MCF 10A (cell line): ENCODE measurements around the gene MRC1. TPM values are rescaled to one million over a fixed set of nuclear protein-coding genes. Genes with fewer than 3 reads are reported as not detected.

Experiments
- BruUV-seq: library from RNA; stranded (reverse); fragments of 400-500 nt; replicated peaks from 2 replicates; lab custom pipeline; 2021; lab: Mats Ljungman, UMichigan
- CTCF ChIA-PET: fragments of 300-600 bp; sonication (Branson Sonifier 250); formaldehyde crosslinking; extraction: SDS; loops from one replicate; lab custom pipeline; 2021; ENCODE audit warnings: antibody characterized with exemption, inconsistent platforms; lab: Yijun Ruan, JAX
- POLR2A ChIA-PET: fragments of 300-600, 350-650 bp; sonication (Branson Sonifier 250); formaldehyde crosslinking; extraction: SDS; loops from one replicate; lab custom pipeline; 2020; ENCODE audit warnings: antibody characterized with exemption, inconsistent platforms; lab: Yijun Ruan, JAX
- DNase-seq: peaks from one replicate; pipeline ENCODE4 v3.0.0-alpha.2; 2018; ENCODE audit not compliant: unreplicated experiment
- H3K27ac Mint-ChIP-seq: one replicate; pipeline ENCODE4 v1.8.0; 2022; ENCODE audit warnings: mild to moderate bottlenecking, low read depth, mixed read lengths; ENCODE audit not compliant: unreplicated experiment
- H3K27me3 Mint-ChIP-seq: one replicate; pipeline ENCODE4 v1.8.0; 2022; ENCODE audit warnings: mixed read lengths; ENCODE audit not compliant: insufficient read depth, unreplicated experiment
- H3K36me3 Mint-ChIP-seq: one replicate; pipeline ENCODE4 v1.8.0; 2022; ENCODE audit warnings: mild to moderate bottlenecking, moderate library complexity, mixed read lengths; ENCODE audit not compliant: insufficient read depth, unreplicated experiment
- H3K4me1 Mint-ChIP-seq: one replicate; pipeline ENCODE4 v1.8.0; 2022; ENCODE audit warnings: mixed read lengths; ENCODE audit not compliant: insufficient read depth, unreplicated experiment
- H3K4me3 Mint-ChIP-seq: one replicate; pipeline ENCODE4 v1.8.0; 2022; ENCODE audit warnings: mild to moderate bottlenecking, moderate library complexity, mixed read lengths; ENCODE audit not compliant: unreplicated experiment
- H3K9me3 Mint-ChIP-seq: one replicate; pipeline ENCODE4 v1.8.0; 2022; ENCODE audit warnings: mixed read lengths; ENCODE audit not compliant: unreplicated experiment
- CTCF ChIP-seq: fragments of 200-600 bp; IDR thresholded peaks from one replicate; pipeline ENCODE4 v1.8.0; 2022; ENCODE audit warnings: antibody characterized with exemption, mild to moderate bottlenecking; ENCODE audit not compliant: unreplicated experiment
- intact Hi-C: fragments of 100-400 bp; cut with micrococcal nuclease; formaldehyde crosslinking; loops from 2 replicates; pipeline ENCODE4 v1.14.1; 2022
- total RNA-seq: library from RNA; stranded (reverse); gene quantifications from 2 replicates; pipeline ENCODE4 v1.2.3, GENCODE V29; 2022

MRC1 gene
- total RNA-seq, 1 experiment from 2014 or later: not detected

- intact Hi-C loops: loop anchor here (5.0 kb wide), 1 partner anchor 48 kb away; no protein-coding TSS in a partner anchor
Measured at GRCh38 chr10:17835688-17836087, 26.5 kb downstream of the MRC1 start.

GRCh38 chr10:17836942-17837341 lies 27.8 kb downstream of the MRC1 start:
- no peaks in the 10 kb centered on the region for H3K27me3 Mint-ChIP-seq
- peak; percentile 22 for DNase-seq
- H3K36me3 Mint-ChIP-seq: no peaks in the 10 kb centered on the region
- TF ChIP-seq CTCF: no peak
- no peak overlapping the region for H3K27ac Mint-ChIP-seq
- H3K4me1 Mint-ChIP-seq: peaks cover 25% of the 10 kb centered on the region
- H3K9me3 Mint-ChIP-seq: no peaks in the 10 kb centered on the region
- intact Hi-C loops: loop anchor here (5.0 kb wide), 1 partner anchor 50 kb away; no protein-coding TSS in a partner anchor
- no peak overlapping the region for H3K4me3 Mint-ChIP-seq
- CTCF ChIA-PET: interaction anchor here (0.6 to 1.5 kb wide), 5 partner anchors 8 to 379 kb away, joined by 3 to 6 read pairs (median 3); no protein-coding TSS in a partner anchor
- BruUV-seq: no TSS peak
- POLR2A ChIA-PET: no interaction called here

More at GRCh38 chr10:17835688-17836087, 26.5 kb downstream of the MRC1 start:
- ChIA-PET POLR2A (interaction anchor here (0.6 to 1.2 kb wide), 2 partner anchors 10 to 481 kb away, joined by 3 to 4 read pairs; no protein-coding TSS in a partner anchor), CTCF (interaction anchor here (0.6 to 1.5 kb wide), 5 partner anchors 10 to 1928 kb away, joined by 3 to 7 read pairs (median 5); no protein-coding TSS in a partner anchor)
- DNase-seq: peak; percentile 76
- Mint-ChIP-seq H3K4me1 (peaks cover 21% of the 10 kb centered on the region), H3K27ac (peak overlapping the region; percentile 57), H3K27me3 (no peaks in the 10 kb centered on the region), H3K4me3 (no peak overlapping the region), H3K9me3 (no peaks in the 10 kb centered on the region), H3K36me3 (no peaks in the 10 kb centered on the region)
- no TSS peak for BruUV-seq
- no peak for TF ChIP-seq CTCF

GRCh38 chr10:17838080-17838648 lies 29.0 kb downstream of the MRC1 start:
- Mint-ChIP-seq H3K9me3 (no peaks in the 10 kb centered on the region), H3K4me3 (no peak overlapping the region), H3K4me1 (peaks cover 25% of the 10 kb centered on the region), H3K36me3 (no peaks in the 10 kb centered on the region), H3K27ac (no peak overlapping the region), H3K27me3 (no peaks in the 10 kb centered on the region)
- no peak for TF ChIP-seq CTCF
- intact Hi-C loops: loop anchor here (5.0 kb wide), 1 partner anchor 51 kb away; no protein-coding TSS in a partner anchor
- ChIA-PET POLR2A (interaction anchor here (0.6 kb wide), 1 partner anchor 279 kb away, joined by 3 read pairs; no protein-coding TSS in a partner anchor), CTCF (interaction anchor here (1.0 to 1.2 kb wide), 3 partner anchors 10 to 378 kb away, joined by 4 to 6 read pairs (median 4); no protein-coding TSS in a partner anchor)
- BruUV-seq: no TSS peak
- no peak for DNase-seq

GRCh38 chr10:17841050-17841449 lies 31.9 kb downstream of the MRC1 start:
- no peaks in the 10 kb centered on the region for H3K9me3 Mint-ChIP-seq
- BruUV-seq: no TSS peak
- ChIA-PET CTCF (interaction anchor here (0.9 to 1.2 kb wide), 3 partner anchors 66 to 399 kb away, joined by 3 to 5 read pairs (median 4); no protein-coding TSS in a partner anchor), POLR2A (interaction anchor here (0.6 kb wide), 1 partner anchor 50 kb away, joined by 3 read pairs; no protein-coding TSS in a partner anchor)
- no peak overlapping the region for H3K4me3 Mint-ChIP-seq
- peak; percentile 49 for DNase-seq
- TF ChIP-seq CTCF: no peak
- H3K36me3 Mint-ChIP-seq: no peaks in the 10 kb centered on the region
- H3K27me3 Mint-ChIP-seq: no peaks in the 10 kb centered on the region
- no peak overlapping the region for H3K27ac Mint-ChIP-seq
- intact Hi-C loops: no loop called here
- peaks cover 11% of the 10 kb centered on the region for H3K4me1 Mint-ChIP-seq
